ENCODE measurements around the gene PHAX.
A peak's percentile ranks its signal among the peaks of the same experiment; 100 is the strongest.
"Not testable (repeated sequence)": the region's sequence is repeated elsewhere in the genome, so short reads cannot be mapped to it uniquely, and the experiment has no call there.

The PHAX gene

GRCh38 chr5:126651013-126651577 lies 50.3 kb downstream of the PHAX start:
- peaks cover 0 to 3% of the 10 kb centered on the region in 2 donors for H3K27me3 Mint-ChIP-seq
- peaks cover 0 to 1% of the 10 kb centered on the region in 2 donors for H3K9me3 Mint-ChIP-seq
- no peak overlapping the region for H3K4me3 Mint-ChIP-seq
- no peak for DNase-seq
- no peak for ATAC-seq (replicated peaks)
- H3K4me1 Mint-ChIP-seq = no peaks in the 10 kb centered on the region
- no peaks in the 10 kb centered on the region for H3K36me3 Mint-ChIP-seq
- no peak overlapping the region for H3K27ac Mint-ChIP-seq

- no peaks in the 10 kb centered on the region for H3K36me3 Mint-ChIP-seq
- ATAC-seq (replicated peaks) (no peak), DNase-seq (no peak)
- H3K4me1 Mint-ChIP-seq = peaks cover 7 to 8% of the 10 kb centered on the region in 2 donors
- no peak overlapping the region for H3K27ac Mint-ChIP-seq
- no peak overlapping the region for H3K4me3 Mint-ChIP-seq
- peaks cover 0 to 3% of the 10 kb centered on the region in 2 donors for H3K27me3 Mint-ChIP-seq
- H3K9me3 Mint-ChIP-seq = no peaks in the 10 kb centered on the region
These were observed 55.8 kb downstream of the PHAX start for GRCh38 chr5:126656401-126657007.

- no peaks in the 10 kb centered on the region for H3K9me3 Mint-ChIP-seq
- H3K36me3 Mint-ChIP-seq = no peaks in the 10 kb centered on the region
- H3K27me3 Mint-ChIP-seq = no peaks in the 10 kb centered on the region
- no peak overlapping the region for H3K4me3 Mint-ChIP-seq
- DNase-seq (no peak), ATAC-seq (replicated peaks) (no peak)
- no peak overlapping the region for H3K27ac Mint-ChIP-seq
- peaks cover 8 to 9% of the 10 kb centered on the region in 2 donors for H3K4me1 Mint-ChIP-seq
These were observed 57.8 kb downstream of the PHAX start for GRCh38 chr5:126658561-126658960.

- ATAC-seq (replicated peaks) = peak; percentile 73 to 82
- Mint-ChIP-seq H3K4me3 (no peak overlapping the region), H3K27ac (peak overlapping the region; percentile 43)
These were observed 59.2 kb downstream of the PHAX start for GRCh38 chr5:126659805-126660482.

GRCh38 chr5:126664586-126664985 lies 63.8 kb downstream of the PHAX start:
- Mint-ChIP-seq H3K36me3 (no peaks in the 10 kb centered on the region), H3K27ac (no peak overlapping the region), H3K9me3 (no peaks in the 10 kb centered on the region), H3K4me1 (peaks cover 7 to 8% of the 10 kb centered on the region in 2 donors), H3K27me3 (no peaks in the 10 kb centered on the region), H3K4me3 (no peak overlapping the region)
- ATAC-seq (replicated peaks) = no peak
- no peak for DNase-seq

More at GRCh38 chr5:126659805-126660482, 59.2 kb downstream of the PHAX start:
- Mint-ChIP-seq H3K9me3 (no peaks in the 10 kb centered on the region), H3K27me3 (no peaks in the 10 kb centered on the region), H3K4me1 (peaks cover 8 to 9% of the 10 kb centered on the region in 2 donors), H3K36me3 (no peaks in the 10 kb centered on the region)
- no peak for DNase-seq

GRCh38 chr5:126670109-126670508 lies 69.4 kb downstream of the PHAX start:
- H3K4me3 Mint-ChIP-seq; H3K27ac Mint-ChIP-seq; H3K9me3 Mint-ChIP-seq; ATAC-seq (replicated peaks); H3K36me3 Mint-ChIP-seq; H3K4me1 Mint-ChIP-seq; H3K27me3 Mint-ChIP-seq; DNase-seq: not testable (repeated sequence)

GRCh38 chr5:126671681-126672080 lies 70.9 kb downstream of the PHAX start:
- H3K4me1 Mint-ChIP-seq; H3K27ac Mint-ChIP-seq; ATAC-seq (replicated peaks); H3K27me3 Mint-ChIP-seq; H3K9me3 Mint-ChIP-seq; H3K4me3 Mint-ChIP-seq; H3K36me3 Mint-ChIP-seq; DNase-seq: not testable (repeated sequence)

- H3K27ac Mint-ChIP-seq = no peak overlapping the region
- peaks cover 4 to 6% of the 10 kb centered on the region in 2 donors for H3K9me3 Mint-ChIP-seq
- peaks cover 3 to 6% of the 10 kb centered on the region in 2 donors for H3K4me1 Mint-ChIP-seq
- H3K36me3 Mint-ChIP-seq = no peaks in the 10 kb centered on the region
- no peaks in the 10 kb centered on the region for H3K27me3 Mint-ChIP-seq
- ATAC-seq (replicated peaks) = no peak
- DNase-seq = no peak
- H3K4me3 Mint-ChIP-seq = no peak overlapping the region
These were observed 72.7 kb downstream of the PHAX start for GRCh38 chr5:126673477-126673876.

- Mint-ChIP-seq H3K4me3 (no peak overlapping the region), H3K36me3 (no peaks in the 10 kb centered on the region), H3K4me1 (peaks cover 3 to 6% of the 10 kb centered on the region in 2 donors), H3K27me3 (no peaks in the 10 kb centered on the region), H3K9me3 (peaks cover 4 to 6% of the 10 kb centered on the region in 2 donors), H3K27ac (no peak overlapping the region)
- ATAC-seq (replicated peaks) (no peak), DNase-seq (no peak)
These were observed 73.4 kb downstream of the PHAX start for GRCh38 chr5:126674145-126674544.

GRCh38 chr5:126675338-126675737 lies 74.6 kb downstream of the PHAX start:
- DNase-seq (no peak), ATAC-seq (replicated peaks) (no peak)
- Mint-ChIP-seq H3K4me1 (peaks cover 5 to 11% of the 10 kb centered on the region in 2 donors), H3K36me3 (no peaks in the 10 kb centered on the region), H3K4me3 (no peak overlapping the region), H3K9me3 (peaks cover 4 to 6% of the 10 kb centered on the region in 2 donors), H3K27ac (no peak overlapping the region), H3K27me3 (no peaks in the 10 kb centered on the region)

GRCh38 chr5:126676195-126676624 lies 75.5 kb downstream of the PHAX start:
- Mint-ChIP-seq H3K27ac (no peak overlapping the region), H3K4me1 (peaks cover 5 to 11% of the 10 kb centered on the region in 2 donors), H3K9me3 (peaks cover 4 to 5% of the 10 kb centered on the region in 2 donors), H3K4me3 (no peak overlapping the region), H3K36me3 (no peaks in the 10 kb centered on the region), H3K27me3 (no peaks in the 10 kb centered on the region)
- ATAC-seq (replicated peaks) (peak; percentile 84 to 85), DNase-seq (peak; percentile 48)

Data from stimulated activated naive B cell treated with anti-CD40 and anti-IgM and Interleukin-4, amounts not matched to agents 10 μg/mL and 1 μg/mL and 100 μg/mL, for 72 hours (primary cell).